Loucy (cell line): ENCODE data around the gene NUP85.

ENCODE experiments used
- EZH2phosphoT487 ChIP-seq: fragments of 200-600 bp; IDR thresholded peaks from 2 replicates; pipeline ENCODE4 v1.6.1; 2018; ENCODE audit warnings: antibody characterized with exemption, mild to moderate bottlenecking, moderate library complexity, borderline replicate concordance
- TF ChIP-seq, protein P1 (sequence below): fragments of 200-600 bp; sonication (generic); conservative IDR thresholded peaks from 2 replicates; pipeline ENCODE4 v1.5.1; 2014; ENCODE audit warnings: mild to moderate bottlenecking, antibody characterized with exemption, low read length

- TF ChIP-seq, protein P1, sequence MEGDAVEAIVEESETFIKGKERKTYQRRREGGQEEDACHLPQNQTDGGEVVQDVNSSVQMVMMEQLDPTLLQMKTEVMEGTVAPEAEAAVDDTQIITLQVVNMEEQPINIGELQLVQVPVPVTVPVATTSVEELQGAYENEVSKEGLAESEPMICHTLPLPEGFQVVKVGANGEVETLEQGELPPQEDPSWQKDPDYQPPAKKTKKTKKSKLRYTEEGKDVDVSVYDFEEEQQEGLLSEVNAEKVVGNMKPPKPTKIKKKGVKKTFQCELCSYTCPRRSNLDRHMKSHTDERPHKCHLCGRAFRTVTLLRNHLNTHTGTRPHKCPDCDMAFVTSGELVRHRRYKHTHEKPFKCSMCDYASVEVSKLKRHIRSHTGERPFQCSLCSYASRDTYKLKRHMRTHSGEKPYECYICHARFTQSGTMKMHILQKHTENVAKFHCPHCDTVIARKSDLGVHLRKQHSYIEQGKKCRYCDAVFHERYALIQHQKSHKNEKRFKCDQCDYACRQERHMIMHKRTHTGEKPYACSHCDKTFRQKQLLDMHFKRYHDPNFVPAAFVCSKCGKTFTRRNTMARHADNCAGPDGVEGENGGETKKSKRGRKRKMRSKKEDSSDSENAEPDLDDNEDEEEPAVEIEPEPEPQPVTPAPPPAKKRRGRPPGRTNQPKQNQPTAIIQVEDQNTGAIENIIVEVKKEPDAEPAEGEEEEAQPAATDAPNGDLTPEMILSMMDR = no peak
- no peak for TF ChIP-seq EZH2phosphoT487
Measured at GRCh38 chr17:75176625-75177024, 28.9 kb upstream of the NUP85 start.
